Neural progenitor cell (in vitro differentiated cells): ENCODE data around the gene DDB1.

Source experiments
- EZH2 ChIP-seq: fragments of 200-600 bp; sonication (generic); IDR thresholded peaks from 2 replicates; pipeline ENCODE4 v1.6.1; 2017; ENCODE audit warnings: antibody characterized with exemption, mild to moderate bottlenecking, moderate library complexity
- EZH2phosphoT487 ChIP-seq: fragments of 200-600 bp; sonication (generic); IDR thresholded peaks from 2 replicates; pipeline ENCODE4 v1.6.1; 2017; ENCODE audit warnings: antibody characterized with exemption
- TF ChIP-seq, protein P1 (sequence below): fragments of 200-600 bp; sonication (generic); IDR thresholded peaks from 2 replicates; pipeline ENCODE4 v1.5.1; 2017; ENCODE audit warnings: antibody characterized with exemption, mild to moderate bottlenecking

DNA sequence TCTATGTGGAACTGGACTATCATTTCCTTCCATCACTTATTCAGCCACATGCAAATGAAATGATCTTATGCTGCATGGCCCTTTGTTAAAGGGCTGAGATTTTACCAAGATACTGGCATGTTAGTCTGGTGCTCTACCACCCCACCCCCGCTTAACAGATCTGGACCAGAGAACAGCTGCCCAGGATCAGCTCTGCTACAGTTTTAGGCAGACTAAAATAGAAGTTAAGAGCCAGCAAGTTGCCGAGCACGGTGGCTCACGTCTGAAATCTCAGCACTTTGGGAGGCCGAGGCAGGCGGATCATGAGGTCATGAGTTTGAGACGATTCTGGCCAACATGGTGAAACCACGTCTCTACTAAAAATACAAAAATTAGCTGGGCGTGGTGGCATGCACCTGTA is 4.6 kb downstream of the DDB1 start:
- TF ChIP-seq, protein P1, sequence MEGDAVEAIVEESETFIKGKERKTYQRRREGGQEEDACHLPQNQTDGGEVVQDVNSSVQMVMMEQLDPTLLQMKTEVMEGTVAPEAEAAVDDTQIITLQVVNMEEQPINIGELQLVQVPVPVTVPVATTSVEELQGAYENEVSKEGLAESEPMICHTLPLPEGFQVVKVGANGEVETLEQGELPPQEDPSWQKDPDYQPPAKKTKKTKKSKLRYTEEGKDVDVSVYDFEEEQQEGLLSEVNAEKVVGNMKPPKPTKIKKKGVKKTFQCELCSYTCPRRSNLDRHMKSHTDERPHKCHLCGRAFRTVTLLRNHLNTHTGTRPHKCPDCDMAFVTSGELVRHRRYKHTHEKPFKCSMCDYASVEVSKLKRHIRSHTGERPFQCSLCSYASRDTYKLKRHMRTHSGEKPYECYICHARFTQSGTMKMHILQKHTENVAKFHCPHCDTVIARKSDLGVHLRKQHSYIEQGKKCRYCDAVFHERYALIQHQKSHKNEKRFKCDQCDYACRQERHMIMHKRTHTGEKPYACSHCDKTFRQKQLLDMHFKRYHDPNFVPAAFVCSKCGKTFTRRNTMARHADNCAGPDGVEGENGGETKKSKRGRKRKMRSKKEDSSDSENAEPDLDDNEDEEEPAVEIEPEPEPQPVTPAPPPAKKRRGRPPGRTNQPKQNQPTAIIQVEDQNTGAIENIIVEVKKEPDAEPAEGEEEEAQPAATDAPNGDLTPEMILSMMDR = no peak
- TF ChIP-seq EZH2 (no peak), EZH2phosphoT487 (no peak)
